GM18519 (cell line): ENCODE data around the gene DENND6B.

Source experiments
- ATAC-seq: cut with Tn5 transposase; IDR thresholded peaks from one replicate; pipeline ENCODE4 v1.9.1; 2021; ENCODE audit warnings: mild to moderate bottlenecking, moderate library complexity; ENCODE audit not compliant: unreplicated experiment, low FRiP score

DENND6B gene

GRCh38 chr22:50305393-50305922, 21.4 kb downstream of the DENND6B start:
- no peak for ATAC-seq

DNA sequence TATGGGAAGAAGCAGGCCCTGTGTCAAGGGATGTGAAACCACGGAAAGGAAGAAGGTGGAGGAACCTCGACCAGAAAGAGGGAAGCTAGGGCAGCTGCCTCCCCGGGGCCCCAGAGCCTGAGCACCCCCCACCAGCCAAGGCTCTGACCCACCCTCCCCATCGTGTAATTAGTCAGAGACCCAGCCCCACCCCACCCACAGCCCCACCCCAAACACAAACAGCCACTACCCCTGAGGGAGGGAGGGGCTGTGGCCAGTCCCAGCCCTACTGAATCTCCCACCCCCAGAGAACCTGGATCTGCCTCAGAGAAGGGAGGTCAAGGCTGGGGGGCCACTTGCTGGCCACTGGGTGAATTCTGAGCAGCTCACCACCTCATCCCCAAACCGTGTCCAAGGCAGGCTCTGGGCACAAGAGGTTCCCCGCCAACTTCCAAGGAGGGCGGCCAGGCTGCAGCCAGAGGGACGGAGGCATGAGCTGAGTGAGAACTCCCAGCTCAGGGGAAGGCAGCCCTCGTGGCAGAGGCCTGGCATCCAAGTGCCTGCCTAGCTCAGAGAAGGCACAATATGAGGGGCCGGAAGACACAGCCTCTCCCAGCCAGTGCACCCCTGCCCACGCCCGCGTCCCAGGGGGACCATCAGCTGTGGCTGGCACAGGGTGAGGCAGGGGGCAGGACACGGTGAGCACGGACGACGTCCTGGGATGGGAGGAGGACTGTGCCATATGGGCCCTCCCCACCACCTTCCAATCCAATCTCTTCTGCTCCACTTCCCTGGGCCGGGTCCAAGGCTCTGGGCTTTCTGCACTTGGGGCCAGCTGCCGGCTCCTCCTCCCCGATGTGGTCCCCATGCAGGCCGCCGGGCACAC, 22.1 kb downstream of the DENND6B start:
- no peak for ATAC-seq

- no peak for ATAC-seq
Measured at GRCh38 chr22:50303848-50304527, 22.8 kb downstream of the DENND6B start.

DNA sequence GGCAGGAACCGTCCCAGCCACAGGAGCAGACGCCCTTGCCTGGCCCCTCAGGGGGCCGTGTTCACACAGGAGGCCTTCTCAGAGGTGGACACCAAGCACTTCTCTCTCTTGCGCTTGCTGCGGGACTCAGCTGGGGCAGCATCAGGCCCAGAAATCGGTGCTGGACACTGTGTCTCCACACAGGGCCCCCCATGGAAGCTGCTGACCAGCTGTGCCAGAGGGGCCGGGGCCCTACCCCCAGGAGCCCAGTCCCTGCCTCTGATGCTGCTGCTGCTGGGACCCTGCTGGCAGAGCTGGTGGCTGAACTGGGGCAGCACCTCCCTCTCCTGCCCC, 23.3 kb downstream of the DENND6B start:
- ATAC-seq, result no peak

DNA sequence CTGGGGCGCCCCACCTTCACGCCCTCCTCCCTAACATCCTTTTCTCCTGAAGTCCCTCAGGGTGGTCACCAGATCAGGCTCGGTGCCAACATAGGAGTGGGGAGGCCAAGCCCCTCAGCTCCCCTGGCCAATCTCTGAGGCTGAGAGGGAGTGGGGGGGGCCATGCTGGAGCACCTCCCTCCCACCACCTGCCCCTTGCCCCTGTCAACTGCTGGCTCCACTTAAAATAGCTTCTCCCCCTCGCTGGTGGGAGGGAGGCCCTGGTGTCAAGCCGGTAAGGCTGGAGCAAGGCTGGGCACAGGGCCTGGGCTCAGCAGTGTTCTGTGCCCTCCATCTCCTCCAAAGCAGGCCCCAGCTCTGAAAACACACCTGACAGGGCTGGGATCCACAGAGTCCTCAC, 24.2 kb downstream of the DENND6B start:
- no peak for ATAC-seq

DNA sequence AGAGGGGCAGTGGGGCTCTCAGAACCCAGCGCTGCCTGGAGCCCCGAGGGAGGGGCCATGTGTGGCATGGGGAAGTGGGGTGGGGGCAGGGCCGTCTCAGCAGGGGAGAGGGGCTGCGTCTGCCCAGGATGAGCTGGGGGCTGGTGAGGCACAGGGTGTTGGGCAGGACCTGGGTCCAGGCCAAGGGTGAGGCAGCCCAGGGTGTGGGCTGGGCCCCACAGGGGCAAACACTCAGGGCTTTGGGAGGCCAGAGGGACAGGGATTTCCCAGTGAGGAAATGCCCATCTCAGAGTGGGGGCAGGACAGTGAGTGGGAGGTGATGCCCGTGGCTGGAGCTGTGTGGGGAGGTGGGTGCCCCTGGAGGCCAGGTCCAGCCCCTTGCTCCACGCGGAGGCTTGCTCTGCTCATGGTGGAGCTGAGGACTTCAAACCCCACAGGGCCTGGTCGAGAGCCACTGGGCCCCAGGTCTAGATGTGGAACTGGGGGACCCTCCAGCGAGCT, 24.7 kb downstream of the DENND6B start:
- ATAC-seq, result no peak

DNA sequence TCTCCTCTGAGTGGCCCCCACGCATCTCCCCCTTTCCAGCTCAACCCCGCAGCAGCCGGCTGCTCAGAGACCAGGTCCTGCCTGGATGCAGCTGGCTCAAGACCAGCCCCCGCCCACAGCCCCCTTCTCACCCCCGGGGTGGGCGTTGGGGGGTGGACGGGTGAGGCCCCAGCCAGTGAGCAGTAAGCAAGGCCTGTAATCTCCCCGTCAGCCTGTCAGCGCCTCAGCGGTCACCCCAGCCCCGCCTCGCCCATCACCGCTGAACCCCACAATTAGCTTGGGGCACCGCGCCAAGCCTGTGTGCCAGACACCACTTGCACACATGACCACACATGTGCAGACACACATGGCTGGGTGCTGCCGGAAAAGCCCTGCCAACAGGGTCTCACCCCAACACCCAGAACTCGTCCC, 25.2 kb downstream of the DENND6B start:
- ATAC-seq, result no peak

DNA sequence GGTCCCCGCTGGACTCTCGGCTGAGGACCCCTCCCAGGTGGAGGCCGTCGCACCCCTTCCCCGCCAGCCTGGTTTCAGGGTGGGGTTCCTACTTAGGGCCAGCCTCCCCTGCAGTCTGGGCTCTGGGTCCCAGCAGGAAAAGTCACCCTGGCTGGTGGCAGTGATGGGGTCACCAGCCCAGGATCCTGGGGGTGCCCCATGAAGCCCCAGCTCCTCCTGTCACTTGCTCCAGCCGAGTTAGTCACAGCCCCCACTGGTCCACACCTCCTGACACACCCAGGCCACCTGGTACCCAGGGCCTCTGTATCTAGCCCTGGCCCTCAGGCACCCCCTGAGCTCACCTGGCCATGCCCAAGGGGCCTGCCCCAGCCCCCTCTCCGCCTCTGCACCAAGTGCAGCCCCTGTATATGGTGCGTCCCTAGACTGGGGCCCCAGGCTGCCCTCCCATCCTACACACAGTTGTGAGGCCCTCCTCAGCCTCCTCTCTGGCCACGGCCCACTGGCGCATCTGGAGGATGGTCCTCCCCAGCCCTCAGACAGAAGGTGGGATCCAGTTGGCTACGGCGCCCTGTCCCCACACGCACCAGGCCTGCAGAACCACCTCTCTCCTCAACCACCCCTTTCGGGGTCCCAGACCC, 26.1 kb downstream of the DENND6B start:
- no peak for ATAC-seq

DNA sequence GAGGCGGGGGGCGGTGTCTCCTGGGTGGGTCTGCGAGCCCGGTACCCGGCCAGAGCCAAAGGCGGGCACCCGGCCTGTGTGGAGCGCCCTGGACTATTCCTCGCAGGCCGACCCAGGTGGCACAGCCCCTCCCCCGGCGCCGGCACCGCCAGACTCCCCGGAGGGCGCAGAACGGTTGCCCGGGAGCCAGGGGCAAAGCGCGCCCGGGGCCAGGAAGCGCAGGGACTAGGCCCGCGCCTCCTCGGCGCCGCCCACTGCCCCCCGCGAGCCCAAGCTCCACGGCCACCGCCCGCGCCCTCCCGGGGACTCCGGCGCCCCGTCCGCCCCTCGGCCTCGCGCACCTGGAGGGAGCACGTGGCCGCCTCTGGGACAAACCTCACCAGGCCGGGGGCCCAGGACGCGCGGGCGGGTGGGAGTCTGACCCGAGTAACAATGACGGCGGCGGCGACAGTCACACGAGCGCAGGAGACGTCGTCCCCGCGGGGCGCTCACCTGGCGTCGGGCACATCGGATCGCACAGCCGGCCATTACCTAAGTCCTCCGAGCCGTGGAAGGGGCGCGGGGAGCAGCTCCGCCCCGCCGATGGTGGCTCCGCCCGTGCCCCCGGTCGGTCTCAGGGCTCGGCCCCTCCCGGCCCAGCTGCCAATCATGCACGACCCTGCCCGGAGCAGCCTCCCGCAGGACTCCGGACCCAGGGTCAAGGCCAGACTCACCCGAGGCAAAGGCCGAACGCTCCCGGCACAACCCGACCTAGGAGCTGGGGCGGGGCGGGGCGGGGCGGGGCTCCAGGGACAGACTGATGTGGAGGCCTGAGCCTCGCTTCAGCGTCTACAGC, 26.8 kb downstream of the DENND6B start:
- no peak for ATAC-seq

- ATAC-seq, result no peak
Measured at GRCh38 chr22:50298937-50299784, 27.7 kb downstream of the DENND6B start.

GRCh38 chr22:50298266-50298637, 28.6 kb downstream of the DENND6B start:
- no peak for ATAC-seq

DNA sequence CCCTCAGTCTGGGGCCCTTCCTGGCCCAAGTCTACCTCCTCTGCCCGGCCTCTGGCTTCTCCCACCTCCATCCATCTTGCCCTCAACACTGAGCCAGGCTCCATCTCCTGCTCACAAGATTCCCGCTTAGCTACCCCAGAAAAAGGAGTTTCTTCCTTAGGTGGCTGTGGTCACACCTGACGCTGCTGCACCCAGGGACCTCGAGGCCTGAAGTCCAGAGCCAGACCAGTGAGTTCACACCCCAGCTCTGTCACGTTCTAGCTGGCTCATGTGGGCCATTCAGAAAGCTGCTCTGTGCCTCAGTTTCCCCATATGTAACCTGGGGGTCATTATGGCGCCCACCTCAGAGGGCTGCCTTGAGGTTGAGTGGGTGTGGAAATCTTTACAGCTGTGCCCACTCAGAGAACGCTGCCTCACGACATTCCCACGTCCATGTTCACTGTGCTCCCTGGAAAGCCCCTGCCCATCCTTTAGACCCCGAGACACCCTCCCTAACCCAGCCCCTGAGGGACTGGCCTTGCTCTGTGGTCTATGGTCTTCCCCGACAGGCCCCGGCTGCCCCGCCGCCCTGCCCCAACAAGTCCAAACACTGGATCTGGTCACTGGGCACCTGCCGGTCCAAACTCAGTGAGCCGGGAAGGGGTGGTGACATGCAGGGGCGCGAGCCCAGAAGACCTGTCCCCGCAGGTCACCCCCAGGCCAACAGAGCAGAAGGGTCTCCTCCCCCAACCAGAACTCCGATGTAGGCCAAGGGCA, 29.1 kb downstream of the DENND6B start:
- no peak for ATAC-seq

- ATAC-seq, result no peak
Measured at GRCh38 chr22:50296658-50297490, 29.9 kb downstream of the DENND6B start.

DNA sequence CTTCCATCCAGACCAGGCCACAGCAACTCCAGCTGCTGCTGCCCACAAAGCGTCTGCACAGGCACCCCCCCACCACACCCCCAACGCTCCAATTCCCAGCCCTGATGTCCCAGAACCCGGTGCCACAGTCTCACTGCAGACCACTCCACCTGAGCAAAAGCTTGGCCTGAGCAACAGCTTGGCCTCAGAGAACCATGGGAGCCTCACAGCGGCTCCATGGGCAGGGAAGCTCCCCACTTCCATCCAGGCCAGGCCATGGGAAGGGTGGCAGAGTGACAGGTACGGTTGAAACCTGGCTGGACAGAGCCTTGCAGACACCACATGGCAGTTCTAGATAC, 32.5 kb downstream of the DENND6B start:
- no peak for ATAC-seq

- no peak for ATAC-seq
Measured at GRCh38 chr22:50293441-50294318, 33.1 kb downstream of the DENND6B start.

- ATAC-seq, result no peak
Measured at GRCh38 chr22:50292643-50293440, 34.0 kb downstream of the DENND6B start.
